Activated T-cell treated with anti-CD3 and anti-CD28 coated beads, Interleukin-2, amount 50 U/mL, for 72 hours (primary cell): Measurements from ENCODE around the gene LIN7A. TPM values are rescaled to one million over a fixed set of nuclear protein-coding genes. Genes with fewer than 3 reads are reported as not detected.

Source experiments
- ATAC-seq, 2 donors: fragments of 150-1000 bp; cut with Tn5 transposase; replicated peaks in 1 of 2; 2 replicates each; pipeline ENCODE4 v1.10.0; 2021; ENCODE audit warnings: moderate library complexity in 2 of 2, mild to moderate bottlenecking in 1 of 2
- DNase-seq, 2 donors: peaks; one replicate each; pipeline ENCODE4 v3.0.0; 2021 to 2022; ENCODE audit warnings: mixed read lengths in 1 of 2
- H3K27ac Mint-ChIP-seq: one replicate; pipeline ENCODE4 v1.8.0; 2022; ENCODE audit warnings: mild to moderate bottlenecking, moderate library complexity, mixed read lengths
- H3K27me3 Mint-ChIP-seq: one replicate; pipeline ENCODE4 v1.8.0; 2022; ENCODE audit warnings: low read depth, mixed read lengths
- H3K36me3 Mint-ChIP-seq, 2 donors: one replicate each; pipeline ENCODE4 v1.8.0; 2022; ENCODE audit warnings: mixed read lengths in 2 of 2, mild to moderate bottlenecking in 1 of 2; ENCODE audit not compliant: insufficient read depth in 2 of 2
- H3K4me1 Mint-ChIP-seq: one replicate; pipeline ENCODE4 v1.8.0; 2022; ENCODE audit warnings: low read depth, mixed read lengths
- H3K4me3 Mint-ChIP-seq, 2 donors: one replicate each; pipeline ENCODE4 v1.8.0; 2022; ENCODE audit warnings: mild to moderate bottlenecking in 2 of 2, mixed read lengths in 2 of 2, moderate library complexity in 2 of 2
- H3K9me3 Mint-ChIP-seq, 2 donors: one replicate each; pipeline ENCODE4 v1.8.0; 2022; ENCODE audit warnings: mixed read lengths in 2 of 2
- total RNA-seq, 2 donors: library from RNA; stranded (reverse); gene quantifications; one replicate each; pipeline ENCODE4 v1.2.3, GENCODE V29; 2022

The LIN7A gene
- total RNA-seq, 2 donors from 2014 or later: not detected

GRCh38 chr12:80864046-80864735, 73.5 kb downstream of the LIN7A start:
- no peaks in the 10 kb centered on the region for H3K27me3 Mint-ChIP-seq
- H3K4me1 Mint-ChIP-seq: no peaks in the 10 kb centered on the region
- H3K36me3 Mint-ChIP-seq: no peaks in the 10 kb centered on the region
- DNase-seq: no peak
- H3K9me3 Mint-ChIP-seq: peaks cover 5 to 6% of the 10 kb centered on the region in 2 donors
- H3K27ac Mint-ChIP-seq: no peak overlapping the region
- ATAC-seq: no peak
- H3K4me3 Mint-ChIP-seq: no peak overlapping the region

- H3K36me3 Mint-ChIP-seq: no peaks in the 10 kb centered on the region
- H3K4me3 Mint-ChIP-seq: no peak overlapping the region
- no peaks in the 10 kb centered on the region for H3K27me3 Mint-ChIP-seq
- H3K27ac Mint-ChIP-seq: no peak overlapping the region
- H3K4me1 Mint-ChIP-seq: no peaks in the 10 kb centered on the region
- peaks cover 4 to 6% of the 10 kb centered on the region in 2 donors for H3K9me3 Mint-ChIP-seq
- ATAC-seq: no peak
- no peak for DNase-seq
Measured at GRCh38 chr12:80862531-80862930, 75.2 kb downstream of the LIN7A start.

GRCh38 chr12:80861641-80862378, 75.9 kb downstream of the LIN7A start:
- Mint-ChIP-seq H3K9me3 (peaks cover 6% of the 10 kb centered on the region in 2 donors), H3K4me1 (no peaks in the 10 kb centered on the region), H3K27me3 (no peaks in the 10 kb centered on the region), H3K4me3 (no peak overlapping the region), H3K27ac (no peak overlapping the region), H3K36me3 (no peaks in the 10 kb centered on the region)
- ATAC-seq (no peak), DNase-seq (no peak)

GRCh38 chr12:80860928-80861327, 76.8 kb downstream of the LIN7A start:
- H3K4me3 Mint-ChIP-seq: no peak overlapping the region
- H3K4me1 Mint-ChIP-seq: no peaks in the 10 kb centered on the region
- no peak overlapping the region for H3K27ac Mint-ChIP-seq
- peaks cover 6% of the 10 kb centered on the region in 2 donors for H3K9me3 Mint-ChIP-seq
- no peak for ATAC-seq
- H3K36me3 Mint-ChIP-seq: no peaks in the 10 kb centered on the region
- no peak for DNase-seq
- no peaks in the 10 kb centered on the region for H3K27me3 Mint-ChIP-seq

GRCh38 chr12:80860206-80860605, 77.5 kb downstream of the LIN7A start:
- Mint-ChIP-seq H3K4me1 (no peaks in the 10 kb centered on the region), H3K4me3 (no peak overlapping the region), H3K36me3 (no peaks in the 10 kb centered on the region), H3K27me3 (no peaks in the 10 kb centered on the region), H3K27ac (no peak overlapping the region), H3K9me3 (peaks cover 2 to 3% of the 10 kb centered on the region in 2 donors)
- DNase-seq (no peak), ATAC-seq (no peak)

GRCh38 chr12:80858356-80858755, 79.4 kb downstream of the LIN7A start:
- DNase-seq (no peak), ATAC-seq (no peak)
- Mint-ChIP-seq H3K4me3 (no peak overlapping the region), H3K27me3 (no peaks in the 10 kb centered on the region), H3K9me3 (peaks cover 2 to 3% of the 10 kb centered on the region in 2 donors), H3K4me1 (no peaks in the 10 kb centered on the region), H3K36me3 (no peaks in the 10 kb centered on the region), H3K27ac (no peak overlapping the region)

- H3K9me3 Mint-ChIP-seq: peaks cover 1 to 2% of the 10 kb centered on the region in 2 donors
- H3K27ac Mint-ChIP-seq: no peak overlapping the region
- DNase-seq (no peak), ATAC-seq (no peak)
- no peaks in the 10 kb centered on the region for H3K27me3 Mint-ChIP-seq
- H3K4me3 Mint-ChIP-seq: no peak overlapping the region
- no peaks in the 10 kb centered on the region for H3K36me3 Mint-ChIP-seq
- H3K4me1 Mint-ChIP-seq: no peaks in the 10 kb centered on the region
Measured at GRCh38 chr12:80857311-80857710, 80.4 kb downstream of the LIN7A start.

GRCh38 chr12:80849337-80849736, 88.4 kb downstream of the LIN7A start:
- Mint-ChIP-seq H3K9me3 (peaks cover 0 to 1% of the 10 kb centered on the region in 2 donors), H3K36me3 (no peaks in the 10 kb centered on the region), H3K27me3 (no peaks in the 10 kb centered on the region), H3K27ac (no peak overlapping the region), H3K4me3 (no peak overlapping the region), H3K4me1 (no peaks in the 10 kb centered on the region)
- ATAC-seq: no peak
- no peak for DNase-seq

- no peaks in the 10 kb centered on the region for H3K27me3 Mint-ChIP-seq
- no peak overlapping the region for H3K4me3 Mint-ChIP-seq
- ATAC-seq (no peak), DNase-seq (no peak)
- no peaks in the 10 kb centered on the region for H3K4me1 Mint-ChIP-seq
- no peak overlapping the region for H3K27ac Mint-ChIP-seq
- no peaks in the 10 kb centered on the region for H3K36me3 Mint-ChIP-seq
- peaks cover 0 to 1% of the 10 kb centered on the region in 2 donors for H3K9me3 Mint-ChIP-seq
Measured at GRCh38 chr12:80848858-80849257, 88.9 kb downstream of the LIN7A start.

- H3K4me1 Mint-ChIP-seq: no peaks in the 10 kb centered on the region
- ATAC-seq (no peak), DNase-seq (no peak)
- H3K27ac Mint-ChIP-seq: no peak overlapping the region
- no peaks in the 10 kb centered on the region for H3K27me3 Mint-ChIP-seq
- peaks cover 0 to 1% of the 10 kb centered on the region in 2 donors for H3K9me3 Mint-ChIP-seq
- no peaks in the 10 kb centered on the region for H3K36me3 Mint-ChIP-seq
- H3K4me3 Mint-ChIP-seq: no peak overlapping the region
Measured at GRCh38 chr12:80847575-80847974, 90.2 kb downstream of the LIN7A start.

- no peak overlapping the region for H3K27ac Mint-ChIP-seq
- no peaks in the 10 kb centered on the region for H3K27me3 Mint-ChIP-seq
- no peak for ATAC-seq
- no peaks in the 10 kb centered on the region for H3K4me1 Mint-ChIP-seq
- no peak for DNase-seq
- H3K9me3 Mint-ChIP-seq: peaks cover 0 to 1% of the 10 kb centered on the region in 2 donors
- H3K4me3 Mint-ChIP-seq: no peak overlapping the region
- H3K36me3 Mint-ChIP-seq: no peaks in the 10 kb centered on the region
Measured at GRCh38 chr12:80846952-80847351, 90.8 kb downstream of the LIN7A start.

- no peak overlapping the region for H3K4me3 Mint-ChIP-seq
- DNase-seq: no peak
- no peaks in the 10 kb centered on the region for H3K4me1 Mint-ChIP-seq
- no peak overlapping the region for H3K27ac Mint-ChIP-seq
- H3K36me3 Mint-ChIP-seq: no peaks in the 10 kb centered on the region
- peaks cover 1 to 2% of the 10 kb centered on the region in 2 donors for H3K9me3 Mint-ChIP-seq
- ATAC-seq: no peak
- H3K27me3 Mint-ChIP-seq: no peaks in the 10 kb centered on the region
Measured at GRCh38 chr12:80845639-80846038, 92.1 kb downstream of the LIN7A start.

- DNase-seq: no peak
- Mint-ChIP-seq H3K4me1 (no peaks in the 10 kb centered on the region), H3K36me3 (no peaks in the 10 kb centered on the region), H3K9me3 (peaks cover 0 to 2% of the 10 kb centered on the region in 2 donors), H3K27me3 (no peaks in the 10 kb centered on the region), H3K4me3 (no peak overlapping the region), H3K27ac (no peak overlapping the region)
- no peak for ATAC-seq
Measured at GRCh38 chr12:80843969-80844368, 93.8 kb downstream of the LIN7A start.
